Fibroblast of the conjunctiva (primary cell): ENCODE measurements around the gene CD80.
"Not testable (repeated sequence)": the region's sequence is repeated elsewhere in the genome, so short reads cannot be mapped to it uniquely, and the experiment has no call there.

Experiments used
- DNase-seq: peaks from one replicate; pipeline ENCODE4 v3.0.0-alpha.2; 2010; ENCODE audit warnings: low read depth

Gene CD80, protein sequence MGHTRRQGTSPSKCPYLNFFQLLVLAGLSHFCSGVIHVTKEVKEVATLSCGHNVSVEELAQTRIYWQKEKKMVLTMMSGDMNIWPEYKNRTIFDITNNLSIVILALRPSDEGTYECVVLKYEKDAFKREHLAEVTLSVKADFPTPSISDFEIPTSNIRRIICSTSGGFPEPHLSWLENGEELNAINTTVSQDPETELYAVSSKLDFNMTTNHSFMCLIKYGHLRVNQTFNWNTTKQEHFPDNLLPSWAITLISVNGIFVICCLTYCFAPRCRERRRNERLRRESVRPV

DNA sequence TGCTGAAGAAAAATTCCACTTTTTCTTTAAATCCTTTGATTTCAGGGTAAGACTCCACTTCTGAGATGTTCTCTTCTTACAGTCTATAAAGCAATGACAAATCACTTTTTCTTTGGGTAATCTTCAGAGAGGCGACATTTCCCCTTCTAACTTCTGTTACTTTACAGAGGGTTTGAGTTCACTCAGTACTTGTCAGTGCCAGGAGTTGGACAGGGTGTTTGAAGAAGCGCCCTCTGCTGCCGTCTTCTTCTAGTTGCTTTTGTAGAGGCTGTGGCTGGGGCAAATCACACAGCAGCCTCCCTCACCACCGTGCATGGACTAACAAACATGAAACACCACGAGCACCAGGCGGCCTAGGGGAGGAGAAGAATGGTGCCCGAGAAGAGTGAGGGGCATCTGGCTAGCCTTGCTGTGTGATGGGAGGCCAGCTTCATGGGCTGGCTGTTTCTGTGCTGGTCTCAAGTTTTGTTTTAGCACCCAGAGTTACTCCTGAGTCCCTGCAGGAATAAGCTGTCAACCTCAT is at the start of gene CD80:
TSS of gene CD80 (minus strand) at position 174 of the 523 bp plus-strand sequence. CDS start 1,886 bp downstream, outside the sequence.
- DNase-seq = peak; percentile 30

GRCh38 chr3:119608405-119609000 is 49.1 kb upstream of the CD80 start:
- DNase-seq = no peak

DNA sequence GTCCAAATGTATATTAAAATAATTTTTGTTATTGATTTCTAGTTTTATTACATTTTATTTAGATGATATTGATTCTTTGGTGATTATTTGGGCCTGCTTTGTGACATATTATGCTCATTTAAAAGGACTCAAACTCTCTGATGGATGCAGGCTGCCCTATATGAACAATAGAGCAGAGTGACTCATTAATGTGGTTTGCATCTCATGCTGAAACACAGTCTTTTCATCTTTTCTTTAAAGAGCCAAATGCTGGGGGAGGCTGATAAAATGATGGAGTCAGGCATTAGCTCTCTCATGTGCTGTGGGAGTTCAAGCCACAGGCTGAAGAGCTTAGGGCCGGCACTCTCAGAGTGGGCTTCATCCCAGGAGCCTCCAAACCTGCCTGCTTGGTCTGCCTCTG is 45.5 kb upstream of the CD80 start:
- DNase-seq = no peak

DNA sequence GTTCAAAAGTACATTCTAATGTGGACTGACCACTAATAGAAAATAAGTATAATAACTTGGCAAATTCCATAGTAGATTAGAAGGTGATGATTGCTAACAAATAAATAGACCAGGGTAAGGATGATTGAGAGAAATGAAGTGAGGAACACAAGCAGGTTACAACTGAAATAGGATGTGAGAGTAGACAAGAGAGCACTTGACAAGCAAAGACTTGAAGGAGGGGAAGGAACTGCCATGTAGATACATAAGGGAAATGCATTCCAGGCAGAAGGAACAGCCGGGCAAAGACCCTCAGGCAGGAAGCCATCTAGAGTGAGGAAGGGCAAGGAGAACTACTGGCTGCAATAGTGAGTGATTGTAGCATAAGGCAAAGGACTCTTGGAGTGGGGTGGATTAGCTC is 43.3 kb upstream of the CD80 start:
- no peak for DNase-seq

- no peak for DNase-seq
Measured at GRCh38 chr3:119601154-119601553, 41.7 kb upstream of the CD80 start.

DNA sequence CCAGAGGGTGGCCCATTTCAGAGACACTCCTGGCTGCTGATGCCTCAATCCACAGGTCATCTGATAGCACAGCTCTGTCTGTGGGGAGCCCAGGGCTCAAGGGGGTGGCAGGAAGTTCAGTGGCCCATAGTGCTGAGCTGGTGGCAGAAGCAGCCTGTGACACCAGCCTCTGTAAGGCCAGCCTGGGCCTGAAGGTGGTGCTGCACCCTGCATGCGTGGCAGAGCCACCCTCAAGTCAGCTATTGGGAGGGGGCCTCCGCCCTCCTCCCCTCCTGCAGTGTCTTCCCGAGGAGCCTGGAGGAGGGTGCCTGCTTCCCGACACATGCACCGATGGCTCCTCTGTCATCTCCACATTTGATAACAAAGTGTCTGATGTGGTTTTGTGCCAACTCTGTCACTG is 41.3 kb upstream of the CD80 start:
- DNase-seq = no peak

- no peak for DNase-seq
Measured at GRCh38 chr3:119599558-119600174, 40.3 kb upstream of the CD80 start.

DNA sequence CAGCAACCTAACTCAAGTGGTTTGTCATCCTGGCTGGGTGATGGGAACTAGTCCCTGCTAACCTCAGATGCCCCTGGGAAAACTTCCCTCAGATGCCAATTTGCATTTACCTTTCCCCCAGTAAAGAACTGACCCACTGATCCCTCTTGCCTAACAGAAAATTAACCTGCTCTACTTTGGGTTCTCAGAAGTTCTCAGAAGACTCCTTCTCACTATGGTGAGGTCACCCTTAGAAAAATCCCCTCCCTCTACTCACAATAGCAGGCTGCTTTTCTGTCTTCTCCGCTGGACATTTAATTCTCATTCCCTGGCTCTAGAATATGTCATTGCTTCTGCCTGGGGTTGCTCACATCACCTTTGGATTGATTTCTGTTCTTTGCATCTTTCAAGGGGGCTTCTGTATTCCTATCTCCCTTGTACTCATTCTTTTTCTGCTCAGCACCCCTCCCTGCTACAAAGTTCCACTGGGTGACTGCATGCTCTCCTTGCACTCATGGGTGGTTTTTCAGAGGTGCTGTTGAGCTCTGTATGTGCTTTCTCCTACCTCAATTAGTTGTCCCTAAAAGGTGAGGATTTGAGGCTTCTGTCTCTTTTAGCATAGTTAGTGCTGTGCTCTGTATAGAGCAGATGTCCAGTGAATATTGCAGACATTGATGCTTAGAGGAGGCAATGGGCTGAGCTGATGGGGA is 39.1 kb upstream of the CD80 start:
- DNase-seq = no peak

- DNase-seq = no peak
Measured at GRCh38 chr3:119597548-119598288, 38.3 kb upstream of the CD80 start, which contains the start of gene PLA1A. TSS of gene PLA1A (plus strand) at chr3:119597885. CDS start at chr3:119597914, 29 bp downstream.

GRCh38 chr3:119596398-119596797 is 37.0 kb upstream of the CD80 start:
- no peak for DNase-seq

DNA sequence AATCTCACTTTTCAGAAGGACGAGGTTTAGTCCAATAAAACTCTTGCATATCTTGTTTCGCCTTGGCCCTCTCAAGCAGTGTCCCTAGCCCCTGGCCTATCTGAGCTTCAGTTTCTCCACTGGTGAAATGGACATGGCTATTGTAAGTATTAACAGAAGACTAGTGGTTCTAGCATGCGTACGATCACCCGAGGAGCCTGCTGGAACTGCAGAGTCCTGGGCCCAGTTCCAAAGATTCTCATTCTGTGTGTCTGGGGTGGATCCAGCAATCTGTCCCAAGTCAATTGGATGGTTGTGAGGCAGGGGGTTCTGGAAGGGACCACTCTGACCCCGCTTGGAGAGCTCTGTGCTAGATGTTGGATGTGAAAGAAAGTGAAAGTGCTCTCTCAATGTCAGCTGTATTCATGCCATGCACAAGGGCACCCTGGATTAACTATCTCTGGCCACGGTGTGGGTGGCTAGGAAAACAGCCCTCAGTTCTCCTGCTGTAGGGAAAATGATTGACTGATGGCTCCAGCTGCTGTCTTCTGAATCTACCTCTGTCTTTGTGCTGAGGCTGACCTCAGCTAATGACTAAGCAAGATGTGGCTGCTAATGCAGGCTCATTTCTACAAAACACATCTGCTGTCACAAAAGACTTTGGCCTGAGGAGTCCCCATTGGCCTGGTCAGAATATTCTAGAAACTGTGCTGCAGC is 36.4 kb upstream of the CD80 start:
- DNase-seq = no peak

GRCh38 chr3:119594929-119595328 is 35.5 kb upstream of the CD80 start:
- DNase-seq = not testable (repeated sequence)

DNA sequence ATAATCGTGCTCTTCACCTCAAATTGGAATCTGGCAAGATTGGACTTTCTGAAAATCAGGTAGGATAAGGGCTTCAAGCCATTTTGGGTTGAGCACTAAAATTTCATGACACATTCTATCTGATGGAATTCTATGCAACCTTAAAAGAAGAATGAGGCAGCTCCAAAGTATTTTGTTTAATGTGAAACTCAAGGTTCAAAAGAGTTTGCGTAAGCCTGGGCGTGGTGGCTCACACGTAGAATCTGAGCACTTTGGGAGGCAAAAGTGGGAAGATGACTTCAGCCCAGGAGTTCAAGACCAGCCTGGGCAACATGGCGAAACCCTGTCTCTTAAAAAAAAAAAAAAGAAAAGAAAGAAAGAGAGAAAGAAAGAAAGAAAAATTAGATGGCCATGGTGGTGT is 34.7 kb upstream of the CD80 start:
- DNase-seq = no peak

DNA sequence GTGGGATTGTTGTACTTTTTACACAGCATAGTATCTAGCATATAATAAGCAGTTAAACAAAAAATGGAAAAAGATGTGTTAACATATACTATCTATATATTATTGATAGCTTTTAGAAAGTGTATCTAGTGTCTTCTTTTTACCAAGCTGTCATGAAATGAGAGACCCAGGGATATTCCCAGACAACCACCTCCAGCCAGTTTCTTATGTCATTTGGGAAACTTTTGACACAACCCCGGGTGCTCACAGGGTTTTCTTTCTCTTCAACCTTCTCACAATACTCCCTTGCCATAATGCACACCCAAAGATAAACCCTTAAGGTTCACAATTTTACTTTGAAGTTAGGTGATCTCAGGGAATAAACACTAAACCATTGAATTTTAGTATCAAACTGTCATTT is 33.4 kb upstream of the CD80 start:
- no peak for DNase-seq

DNA sequence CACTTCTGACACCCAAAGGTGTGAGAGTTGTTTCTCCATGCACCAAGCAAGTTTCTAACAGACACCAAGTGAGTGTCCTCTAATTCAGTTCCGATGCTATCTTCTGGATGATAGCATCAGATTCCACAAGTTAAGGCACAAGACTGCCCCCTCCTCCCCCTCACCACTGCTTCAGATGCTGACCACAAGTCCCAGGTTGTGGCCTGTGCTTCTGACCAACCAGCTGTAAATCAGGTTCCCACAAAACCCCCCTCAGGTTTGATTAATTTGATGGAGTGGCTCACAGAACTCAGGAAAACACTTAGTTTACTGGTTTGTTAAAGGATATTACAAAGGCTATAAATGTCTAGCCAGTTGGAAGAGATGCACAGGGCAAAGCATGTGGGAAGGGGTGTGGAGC is 31.3 kb upstream of the CD80 start:
- no peak for DNase-seq

DNA sequence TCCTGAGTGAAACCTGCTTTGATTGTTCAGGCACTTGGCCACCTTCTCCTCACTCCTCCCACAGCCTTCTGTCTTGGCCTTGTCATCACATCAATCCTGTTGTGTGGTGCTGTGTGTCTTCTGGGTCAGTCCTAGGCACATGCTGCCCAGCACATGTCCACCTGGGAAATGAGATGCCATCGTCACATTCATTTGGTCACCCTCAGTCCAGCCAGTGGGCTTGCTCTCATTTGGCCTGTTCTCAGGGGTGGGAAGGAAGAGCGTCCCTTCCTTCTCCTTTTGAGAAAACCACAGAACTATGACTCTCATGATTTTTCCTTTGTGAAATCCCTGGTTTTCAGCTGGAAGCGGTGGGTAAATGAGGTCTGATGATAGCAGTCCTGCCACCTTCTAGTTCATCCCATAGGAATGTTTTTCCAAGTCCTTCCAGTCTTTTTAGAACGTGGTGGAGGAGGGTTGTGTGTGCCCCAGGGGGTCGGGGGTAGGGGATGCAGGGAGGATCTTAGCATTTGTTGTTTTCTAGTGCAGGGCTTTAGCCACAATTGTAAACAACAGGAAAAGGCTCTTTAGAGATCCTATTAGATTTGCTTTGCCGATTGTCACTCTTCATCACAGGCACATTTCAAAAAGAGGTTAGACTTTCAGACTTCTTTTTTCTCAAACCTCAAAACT is 29.8 kb upstream of the CD80 start:
- no peak for DNase-seq

GRCh38 chr3:119588112-119588511 is 28.7 kb upstream of the CD80 start:
- DNase-seq = no peak

GRCh38 chr3:119586733-119587172 is 27.3 kb upstream of the CD80 start:
- DNase-seq = no peak

DNA sequence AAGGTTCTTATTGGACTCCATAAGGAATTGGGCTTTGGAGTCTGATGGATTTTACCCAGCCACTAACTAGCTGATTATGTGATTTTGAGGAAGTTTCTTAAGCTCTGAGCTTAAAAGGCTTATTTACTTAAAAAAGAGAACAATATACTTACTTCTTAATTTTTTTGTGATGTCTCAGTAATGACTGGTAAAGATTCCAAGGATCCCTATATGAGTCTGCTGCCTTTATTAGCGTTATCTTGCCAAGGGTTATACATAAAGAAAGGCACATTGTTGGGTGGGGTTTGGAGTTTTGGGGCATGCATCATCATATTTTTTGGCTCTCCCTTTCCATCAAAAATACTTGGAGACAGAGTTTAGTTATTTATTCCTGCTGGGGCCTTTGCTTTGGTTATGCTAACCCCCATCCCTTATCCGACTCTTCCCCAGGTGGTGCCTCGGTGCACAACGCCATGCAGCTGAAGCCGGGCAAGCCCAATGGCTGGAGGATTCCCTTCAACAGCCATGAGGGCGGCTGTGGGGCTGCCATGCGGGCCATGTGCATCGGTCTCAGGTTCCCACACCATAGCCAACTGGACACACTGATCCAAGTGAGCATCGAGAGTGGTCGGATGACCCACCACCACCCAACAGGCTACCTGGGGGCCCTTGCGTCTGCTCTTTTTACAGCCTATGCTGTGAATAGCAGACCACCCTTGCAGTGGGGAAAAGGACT is 26.6 kb upstream of the CD80 start:
- no peak for DNase-seq

GRCh38 chr3:119585208-119585607 is 25.8 kb upstream of the CD80 start:
- no peak for DNase-seq
